GM12872 (cell line): ENCODE results near the gene CD44.

Experiments used
- CTCF ChIP-seq: IDR thresholded peaks from 3 replicates; pipeline ENCODE4 v1.5.1; 2011; ENCODE audit warnings: low read depth, mild to moderate bottlenecking, low read length, moderate library complexity; ENCODE audit not compliant: insufficient read depth

Gene CD44

GRCh38 chr11:35177370-35177769 is 38.4 kb downstream of the CD44 start:
- no peak for TF ChIP-seq CTCF

GRCh38 chr11:35178067-35178805 is 39.3 kb downstream of the CD44 start:
- no peak for TF ChIP-seq CTCF

- TF ChIP-seq CTCF = no peak
Measured at GRCh38 chr11:35178873-35179272, 39.9 kb downstream of the CD44 start.

DNA sequence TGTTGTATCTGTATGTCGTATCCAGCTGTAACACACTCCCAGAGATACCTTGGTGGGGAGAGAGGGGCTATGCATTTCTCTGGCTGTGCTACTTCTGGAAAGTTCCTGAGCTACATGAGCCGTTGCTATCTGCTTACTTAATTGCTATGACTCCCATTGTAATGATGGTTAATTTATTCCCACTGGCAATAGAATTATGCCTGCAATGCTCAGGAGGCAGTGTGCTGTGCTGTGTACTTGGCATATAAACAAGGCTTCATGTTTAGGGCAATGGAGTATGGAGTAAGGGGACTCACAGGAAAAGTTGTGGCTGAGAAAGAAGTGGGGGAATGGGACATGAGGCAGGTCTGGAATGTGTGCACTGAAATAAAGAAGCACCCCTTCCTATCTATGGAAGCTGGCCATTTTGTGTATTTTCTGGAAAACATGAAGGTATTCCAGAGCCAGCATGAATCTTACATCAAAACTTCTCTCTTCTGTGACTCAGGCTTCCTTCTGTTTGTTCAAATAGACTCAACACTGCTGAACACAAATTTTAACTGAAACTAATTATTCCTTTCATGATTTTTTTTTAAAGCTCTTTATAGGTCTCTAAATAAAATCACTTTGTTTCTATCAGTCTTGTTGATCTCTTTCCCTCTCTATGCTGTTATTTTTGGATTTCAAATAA is 40.6 kb downstream of the CD44 start:
- TF ChIP-seq CTCF = no peak

- TF ChIP-seq CTCF = no peak
Measured at GRCh38 chr11:35180317-35181233, 41.6 kb downstream of the CD44 start.

DNA sequence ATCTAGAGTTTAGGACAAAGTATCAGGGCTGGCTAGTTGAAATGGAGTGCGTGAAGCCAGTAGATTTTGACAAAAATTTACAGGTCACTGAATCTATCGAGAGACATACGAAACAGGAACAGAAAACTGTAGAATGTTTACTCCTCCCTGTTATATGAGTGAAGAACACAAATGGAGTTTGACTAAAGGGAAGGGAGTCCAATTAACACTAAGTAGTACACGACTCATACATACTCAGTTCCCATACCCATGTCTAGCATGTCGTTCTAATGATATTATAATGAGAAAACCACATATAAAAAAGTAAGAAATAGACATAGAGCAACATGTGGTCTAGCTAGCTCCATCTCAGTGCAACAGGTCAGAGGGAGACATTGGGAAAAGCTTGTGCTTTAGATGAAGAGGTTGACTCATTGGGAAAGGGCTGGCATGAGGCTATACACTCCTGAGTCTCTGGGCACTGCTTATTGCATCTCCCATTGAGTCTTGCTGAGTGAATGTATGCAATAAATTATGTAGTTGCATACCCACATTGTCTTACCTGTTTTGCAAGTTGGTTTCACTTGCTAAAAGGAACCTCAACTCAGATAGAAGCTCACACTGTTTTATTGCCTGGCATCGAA is 43.5 kb downstream of the CD44 start:
- TF ChIP-seq CTCF = no peak
